ENCODE measurements around the gene NPDC1.

The NPDC1 gene

GRCh38 chr9:137002646-137003041 is 43.3 kb downstream of the NPDC1 start:
- no peak overlapping the region for H3K4me3 ChIP-seq (ENCODE audit: low read depth, low read length)
- ChIA-PET POLR2A (no interaction called here), CTCF (interaction anchor here (0.8 to 1.7 kb wide), 5 partner anchors 14 to 55 kb away, joined by 3 to 15 read pairs (median 4); no protein-coding TSS in a partner anchor)
- no peak for DNase-seq (ENCODE audit: low read depth, low spot score)
- TF ChIP-seq, protein P1, sequence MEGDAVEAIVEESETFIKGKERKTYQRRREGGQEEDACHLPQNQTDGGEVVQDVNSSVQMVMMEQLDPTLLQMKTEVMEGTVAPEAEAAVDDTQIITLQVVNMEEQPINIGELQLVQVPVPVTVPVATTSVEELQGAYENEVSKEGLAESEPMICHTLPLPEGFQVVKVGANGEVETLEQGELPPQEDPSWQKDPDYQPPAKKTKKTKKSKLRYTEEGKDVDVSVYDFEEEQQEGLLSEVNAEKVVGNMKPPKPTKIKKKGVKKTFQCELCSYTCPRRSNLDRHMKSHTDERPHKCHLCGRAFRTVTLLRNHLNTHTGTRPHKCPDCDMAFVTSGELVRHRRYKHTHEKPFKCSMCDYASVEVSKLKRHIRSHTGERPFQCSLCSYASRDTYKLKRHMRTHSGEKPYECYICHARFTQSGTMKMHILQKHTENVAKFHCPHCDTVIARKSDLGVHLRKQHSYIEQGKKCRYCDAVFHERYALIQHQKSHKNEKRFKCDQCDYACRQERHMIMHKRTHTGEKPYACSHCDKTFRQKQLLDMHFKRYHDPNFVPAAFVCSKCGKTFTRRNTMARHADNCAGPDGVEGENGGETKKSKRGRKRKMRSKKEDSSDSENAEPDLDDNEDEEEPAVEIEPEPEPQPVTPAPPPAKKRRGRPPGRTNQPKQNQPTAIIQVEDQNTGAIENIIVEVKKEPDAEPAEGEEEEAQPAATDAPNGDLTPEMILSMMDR (IDR thresholded peaks at IDR 0.05; ENCODE audit: insufficient read depth, low read length, missing control alignments) = no peak

GRCh38 chr9:137001857-137002645 is 43.9 kb downstream of the NPDC1 start:
- POLR2A ChIA-PET = no interaction called here
- DNase-seq (ENCODE audit: low read depth, low spot score) = no peak
- H3K4me3 ChIP-seq (ENCODE audit: low read depth, low read length) = no peak overlapping the region
- TF ChIP-seq, protein P1 (IDR thresholded peaks at IDR 0.05; ENCODE audit: insufficient read depth, low read length, missing control alignments) = no peak
- CTCF ChIA-PET = interaction anchor here (0.8 to 1.7 kb wide), 5 partner anchors 25 to 54 kb away, joined by 3 to 15 read pairs (median 4); no protein-coding TSS in a partner anchor

- ChIA-PET POLR2A (no interaction called here), CTCF (interaction anchor here (0.9 to 2.7 kb wide), 4 partner anchors 19 to 52 kb away, joined by 3 to 25 read pairs (median 5); partner anchors contain the start of gene ABCA2)
- H3K4me3 ChIP-seq (ENCODE audit: low read depth, low read length) = no peak overlapping the region
- peak; percentile 42 for DNase-seq (ENCODE audit: low read depth, low spot score)
- TF ChIP-seq, protein P1 (IDR thresholded peaks at IDR 0.05; ENCODE audit: insufficient read depth, low read length, missing control alignments) = no peak
These were observed 45.6 kb downstream of the NPDC1 start for GRCh38 chr9:137000177-137000930.

- ChIA-PET POLR2A (no interaction called here), CTCF (interaction anchor here (1.8 to 2.5 kb wide), 2 partner anchors 32 to 38 kb away, joined by 5 to 17 read pairs; partner anchors contain the start of gene ABCA2)
- no peak for DNase-seq (ENCODE audit: low read depth, low spot score)
- no peak overlapping the region for H3K4me3 ChIP-seq (ENCODE audit: low read depth, low read length)
- TF ChIP-seq, protein P1 (IDR thresholded peaks at IDR 0.05; ENCODE audit: insufficient read depth, low read length, missing control alignments) = no peak
These were observed 48.1 kb downstream of the NPDC1 start for GRCh38 chr9:136997830-136998234.

DNA sequence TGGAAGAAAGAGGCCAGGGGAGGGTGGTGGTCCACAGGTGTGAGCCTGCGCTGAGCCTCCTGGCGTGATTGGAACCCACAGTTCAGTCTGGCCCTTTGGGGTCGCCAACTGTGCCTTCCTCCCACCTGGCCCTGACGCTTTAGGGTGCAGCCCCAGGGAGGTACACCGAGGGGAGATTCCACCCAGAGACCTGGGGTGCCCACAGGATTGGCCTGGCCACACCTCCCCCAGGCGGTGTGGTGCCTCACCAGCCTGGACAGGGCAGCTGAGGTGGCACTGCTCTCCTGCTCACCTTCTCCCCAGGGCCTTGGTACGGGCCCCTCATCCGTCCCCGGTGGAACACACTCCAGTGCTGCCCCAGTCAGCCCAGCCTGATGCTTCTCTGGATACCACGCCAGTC is 48.6 kb downstream of the NPDC1 start:
- H3K4me3 ChIP-seq (ENCODE audit: low read depth, low read length) = no peak overlapping the region
- ChIA-PET POLR2A (interaction anchor here (1.6 kb wide), 1 partner anchor 149 kb away, joined by 3 read pairs; no protein-coding TSS in a partner anchor), CTCF (interaction anchor here (1.8 to 2.5 kb wide), 2 partner anchors 32 to 38 kb away, joined by 5 to 17 read pairs; partner anchors contain the start of gene ABCA2)
- TF ChIP-seq, protein P1 (IDR thresholded peaks at IDR 0.05; ENCODE audit: insufficient read depth, low read length, missing control alignments) = no peak
- no peak for DNase-seq (ENCODE audit: low read depth, low spot score)
